Retinal pigment epithelial cell (primary cell): ENCODE results near the gene KANSL1.

ENCODE experiments used
- DNase-seq: peaks from one replicate; pipeline ENCODE4 v3.0.0-alpha.2; 2010; ENCODE audit warnings: low read depth
- H3K4me3 ChIP-seq: 2 replicates; pipeline ENCODE4 v1.5.1; 2011; ENCODE audit warnings: mild to moderate bottlenecking, low read length, control low read depth, moderate library complexity
- TF ChIP-seq, protein P1 (sequence below): conservative IDR thresholded peaks from 2 replicates; pipeline ENCODE4 v1.5.1; 2011; ENCODE audit warnings: low read depth, low read length, control low read depth, inconsistent platforms

The KANSL1 gene

DNA sequence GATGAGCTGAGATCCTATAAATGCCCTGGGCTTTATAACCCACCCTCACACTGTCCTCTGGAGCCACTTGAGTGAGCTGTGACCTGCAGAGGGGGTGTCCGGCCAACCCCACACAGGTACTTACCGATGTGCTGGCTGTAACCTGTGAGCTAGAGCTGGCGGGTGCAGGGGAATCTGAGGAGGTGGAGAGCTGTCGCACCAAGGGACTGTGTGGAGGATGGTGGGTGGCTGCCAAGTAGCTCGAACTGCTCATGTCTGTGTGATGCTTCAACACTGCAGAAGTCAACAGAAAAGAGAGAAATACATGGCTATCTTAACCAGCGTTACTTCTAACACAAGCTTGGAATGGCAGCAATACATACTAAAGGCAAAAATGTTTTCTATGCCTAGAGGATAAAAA, 154.8 kb downstream of the KANSL1 start:
- H3K4me3 ChIP-seq = no peak overlapping the region
- no peak for DNase-seq
- TF ChIP-seq, protein P1, sequence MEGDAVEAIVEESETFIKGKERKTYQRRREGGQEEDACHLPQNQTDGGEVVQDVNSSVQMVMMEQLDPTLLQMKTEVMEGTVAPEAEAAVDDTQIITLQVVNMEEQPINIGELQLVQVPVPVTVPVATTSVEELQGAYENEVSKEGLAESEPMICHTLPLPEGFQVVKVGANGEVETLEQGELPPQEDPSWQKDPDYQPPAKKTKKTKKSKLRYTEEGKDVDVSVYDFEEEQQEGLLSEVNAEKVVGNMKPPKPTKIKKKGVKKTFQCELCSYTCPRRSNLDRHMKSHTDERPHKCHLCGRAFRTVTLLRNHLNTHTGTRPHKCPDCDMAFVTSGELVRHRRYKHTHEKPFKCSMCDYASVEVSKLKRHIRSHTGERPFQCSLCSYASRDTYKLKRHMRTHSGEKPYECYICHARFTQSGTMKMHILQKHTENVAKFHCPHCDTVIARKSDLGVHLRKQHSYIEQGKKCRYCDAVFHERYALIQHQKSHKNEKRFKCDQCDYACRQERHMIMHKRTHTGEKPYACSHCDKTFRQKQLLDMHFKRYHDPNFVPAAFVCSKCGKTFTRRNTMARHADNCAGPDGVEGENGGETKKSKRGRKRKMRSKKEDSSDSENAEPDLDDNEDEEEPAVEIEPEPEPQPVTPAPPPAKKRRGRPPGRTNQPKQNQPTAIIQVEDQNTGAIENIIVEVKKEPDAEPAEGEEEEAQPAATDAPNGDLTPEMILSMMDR = no peak

DNA sequence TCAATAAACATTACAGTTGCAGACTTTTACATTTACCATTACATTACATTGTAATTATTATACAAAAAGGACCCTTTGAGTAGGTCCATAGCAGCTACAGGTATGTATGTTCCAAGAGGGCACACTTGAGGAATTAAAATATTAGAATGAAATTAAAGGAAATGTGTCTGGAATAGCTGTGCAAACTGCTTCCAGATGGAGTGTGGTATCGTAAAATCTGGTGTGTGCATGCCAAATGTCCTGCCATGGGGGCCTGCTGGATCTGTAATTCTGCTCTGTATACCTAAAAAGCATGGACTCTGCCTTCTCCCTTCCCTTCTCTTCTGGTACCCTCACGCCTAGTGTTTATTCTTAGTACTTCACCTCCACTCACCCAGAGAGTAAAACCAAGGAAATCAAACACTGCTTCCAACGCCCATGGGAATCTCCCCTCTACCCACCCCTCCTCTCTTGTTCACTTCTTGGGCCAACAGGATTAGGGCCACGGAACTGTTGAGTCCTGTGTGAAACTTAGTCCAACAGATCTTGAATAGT, 155.4 kb downstream of the KANSL1 start:
- TF ChIP-seq, protein P1 = no peak
- H3K4me3 ChIP-seq = no peak overlapping the region
- no peak for DNase-seq

DNA sequence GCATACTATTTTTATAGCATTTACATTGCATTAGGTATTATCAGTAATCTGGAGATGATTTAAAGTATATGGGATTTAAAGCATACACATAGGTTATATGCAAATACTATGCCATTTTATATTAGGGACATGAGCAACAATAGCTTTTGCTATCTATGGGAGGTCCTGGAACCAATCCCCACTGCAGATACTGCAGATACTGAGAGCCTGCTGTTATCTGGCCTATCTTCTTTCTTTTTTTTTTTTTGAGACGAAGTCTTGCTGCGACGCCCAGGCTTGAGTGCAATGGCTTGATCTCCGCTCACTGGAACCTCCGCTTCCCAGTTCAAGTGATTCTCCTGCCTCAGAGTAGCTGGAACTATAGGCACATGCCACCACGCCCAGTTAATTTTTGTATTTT, 156.7 kb downstream of the KANSL1 start:
- DNase-seq = no peak
- no peak overlapping the region for H3K4me3 ChIP-seq
- TF ChIP-seq, protein P1 = no peak

DNA sequence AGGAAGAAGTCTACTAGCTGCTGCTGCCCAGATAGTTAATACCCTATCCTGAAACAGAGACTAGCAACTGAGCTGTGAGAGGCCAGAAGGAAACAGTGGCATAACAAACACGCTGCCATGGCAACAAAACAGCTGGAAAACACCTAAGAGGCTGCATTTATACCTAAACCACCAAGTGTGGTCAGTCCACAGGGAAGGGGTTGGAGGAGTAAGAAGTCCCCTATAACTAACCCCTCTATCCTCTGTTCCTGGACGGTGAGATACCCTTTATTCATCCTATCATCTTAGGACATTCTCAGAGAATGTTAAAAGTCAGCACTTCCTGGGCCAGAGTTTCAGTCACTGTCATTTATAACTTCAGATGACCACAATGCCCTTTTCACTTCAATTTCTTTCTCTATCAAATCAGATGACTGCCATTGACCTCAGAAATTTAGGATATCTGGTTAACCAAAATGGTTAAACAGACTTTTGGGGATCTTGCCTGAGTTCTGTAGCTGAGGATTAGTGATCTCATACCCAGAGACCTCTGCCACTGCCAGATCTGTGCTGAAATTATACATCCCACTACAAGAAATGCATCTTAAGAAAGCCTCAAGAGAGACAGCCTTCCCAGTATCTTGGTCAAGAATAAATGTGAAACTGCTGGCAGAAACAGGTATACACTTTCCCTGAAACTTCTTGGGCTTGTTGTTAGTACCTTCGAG, 158.0 kb downstream of the KANSL1 start:
- H3K4me3 ChIP-seq = no peak overlapping the region
- TF ChIP-seq, protein P1 = no peak
- DNase-seq = no peak

DNA sequence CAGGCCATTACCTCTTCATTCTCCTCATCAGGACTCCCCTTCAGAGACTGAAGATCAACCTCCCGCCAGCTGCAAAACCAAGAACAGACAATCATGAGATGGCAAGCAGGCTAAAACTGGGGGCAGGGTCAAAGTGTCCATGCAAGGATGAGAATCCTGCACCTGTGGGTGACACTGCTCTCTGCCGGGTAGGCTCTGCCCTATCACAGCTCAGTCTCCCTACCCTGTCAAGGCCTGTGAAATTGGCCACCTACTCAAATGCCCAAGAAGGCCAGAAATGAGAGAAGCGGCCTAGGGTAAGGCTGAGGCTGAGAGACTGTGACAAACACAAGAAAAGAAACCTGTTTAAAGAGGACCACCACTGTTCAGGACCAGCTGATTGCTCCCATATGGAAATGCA, 159.8 kb downstream of the KANSL1 start:
- DNase-seq = no peak
- TF ChIP-seq, protein P1 = no peak
- no peak overlapping the region for H3K4me3 ChIP-seq

DNA sequence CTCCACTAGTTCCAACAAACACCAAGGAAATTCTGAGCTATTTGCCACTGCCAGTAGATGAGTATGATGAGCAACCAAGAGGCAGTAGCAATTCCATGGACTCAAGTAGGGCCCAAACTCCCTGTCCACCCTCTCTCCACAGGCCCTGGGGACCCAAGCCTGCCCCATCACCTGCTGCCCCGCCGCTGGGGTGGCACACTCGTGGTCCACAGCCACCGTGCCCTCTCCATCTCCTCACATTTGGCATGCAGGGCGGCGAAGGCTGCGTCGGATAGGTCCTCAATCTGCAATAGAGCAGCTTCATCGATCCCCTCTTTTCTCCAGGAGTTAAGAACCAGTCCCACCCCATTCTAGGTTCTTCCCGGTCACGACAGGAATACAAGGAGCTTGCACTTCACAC, 160.3 kb downstream of the KANSL1 start:
- DNase-seq = no peak
- TF ChIP-seq, protein P1 = no peak
- H3K4me3 ChIP-seq = no peak overlapping the region

DNA sequence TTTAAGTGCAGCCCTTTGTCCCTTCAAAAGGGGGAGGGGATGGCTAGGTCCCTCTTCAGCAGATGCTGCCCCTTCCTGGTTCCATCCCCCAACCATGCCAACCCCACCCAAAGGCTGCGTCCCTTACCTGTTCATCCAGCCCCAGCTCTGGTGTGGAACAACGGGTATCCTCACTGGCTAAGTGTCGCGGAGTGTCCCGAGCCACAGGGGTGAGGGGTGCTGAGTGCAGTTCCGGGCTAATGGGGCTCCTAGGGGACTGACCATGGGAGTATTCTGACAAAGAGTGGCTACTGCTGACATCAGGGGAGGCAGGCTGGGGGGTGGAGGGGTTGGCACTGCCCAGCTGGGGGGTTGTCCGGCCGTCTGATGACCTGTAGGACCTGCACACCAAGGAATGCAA, 161.3 kb downstream of the KANSL1 start:
- H3K4me3 ChIP-seq = no peak overlapping the region
- TF ChIP-seq, protein P1 = no peak
- DNase-seq = no peak
